Large intestine (tissue), 3 donors: ENCODE data around the gene PLXDC1. TPM values are rescaled to one million over a fixed set of nuclear protein-coding genes. Genes with fewer than 3 reads are reported as not detected.

Experiments
- DNase-seq, 2 donors: peaks; one replicate each; pipeline versions ENCODE4 v3.0.0 to v3.0.0-alpha.2; 2013
- H3K27ac ChIP-seq: one replicate; pipeline ENCODE4 v1.5.1; 2013; ENCODE audit warnings: low read length
- H3K27me3 ChIP-seq: 2 replicates; pipeline ENCODE4 v1.6.1; 2013; ENCODE audit warnings: low read length; ENCODE audit not compliant: control insufficient read depth, insufficient read depth
- H3K36me3 ChIP-seq: 2 replicates; pipeline ENCODE4 v1.6.1; 2013; ENCODE audit warnings: low read length; ENCODE audit not compliant: control insufficient read depth, insufficient read depth
- H3K4me1 ChIP-seq: one replicate; pipeline ENCODE4 v1.6.1; 2013; ENCODE audit warnings: low read length; ENCODE audit not compliant: control insufficient read depth, insufficient read depth
- H3K4me3 ChIP-seq: one replicate; pipeline ENCODE4 v1.5.1; 2013; ENCODE audit warnings: low read length
- H3K9me3 ChIP-seq: one replicate; pipeline ENCODE4 v1.6.1; 2013; ENCODE audit warnings: mild to moderate bottlenecking, low read depth, low read length, moderate library complexity; ENCODE audit not compliant: control insufficient read depth
- WGBS: methylation state at CpG from one replicate; pipeline ENCODE4 v1.1.5; 2013; ENCODE audit warnings: low lambda C conversion rate; ENCODE audit not compliant: insufficient coverage; 5-methylcytosine and 5-hydroxymethylcytosine counted together
- polyA plus RNA-seq: library from polyadenylated mRNA; unstranded; fragments of 120-200 nt; gene quantifications from one replicate; pipeline ENCODE4 v1.2.1, GENCODE V29; 2013

The PLXDC1 gene
- polyA plus RNA-seq, 1 donor = 4.1 TPM

DNA sequence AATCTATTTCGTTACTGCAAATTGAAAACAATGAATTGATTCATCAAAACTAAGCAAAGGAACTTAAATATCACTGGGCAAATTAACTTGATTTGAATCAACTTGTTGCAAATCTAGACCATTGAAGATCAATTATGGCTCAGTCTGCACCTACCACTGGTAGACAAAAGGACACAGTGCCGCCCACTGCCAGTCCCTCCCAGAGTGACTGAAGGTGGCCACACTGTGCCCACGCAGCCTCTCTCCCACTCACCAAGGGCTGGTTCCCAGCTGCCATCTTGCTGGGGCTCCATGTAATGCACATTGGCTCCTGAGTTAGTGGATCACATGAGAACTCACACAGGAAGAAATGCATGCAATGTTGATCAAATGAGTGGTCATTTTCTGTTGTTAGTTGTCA lies 78.1 kb downstream of the PLXDC1 start:
- Histone ChIP-seq H3K9me3 (no peaks in the 10 kb centered on the region), H3K36me3 (no peaks in the 10 kb centered on the region), H3K27me3 (no peaks in the 10 kb centered on the region), H3K27ac (no peak overlapping the region), H3K4me3 (no peak overlapping the region), H3K4me1 (peaks cover 5% of the 10 kb centered on the region)
- no CpG with 5 or more reads among the region's 3 CpGs for WGBS
- DNase-seq = no peak

DNA sequence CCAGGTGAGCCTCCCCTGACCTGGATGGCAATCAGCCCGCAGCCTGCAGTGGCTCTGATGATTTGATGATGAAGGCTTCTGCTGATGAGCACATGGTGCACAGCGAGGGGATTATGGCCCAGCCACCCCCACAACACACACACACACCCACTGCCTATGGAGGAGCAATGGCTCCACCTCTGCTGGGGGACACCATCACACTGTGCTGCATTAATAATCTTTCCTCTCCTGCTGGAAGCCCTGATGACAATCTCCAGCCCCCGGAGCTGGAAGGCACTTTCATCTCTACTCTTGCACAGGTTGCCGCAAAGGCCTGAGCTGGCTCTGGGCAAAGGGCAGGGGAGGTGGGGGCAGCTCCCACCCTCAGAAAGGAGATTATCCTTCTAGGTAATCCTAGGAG lies 79.9 kb downstream of the PLXDC1 start:
- Histone ChIP-seq H3K9me3 (no peaks in the 10 kb centered on the region), H3K4me1 (peaks cover 5% of the 10 kb centered on the region), H3K27me3 (no peaks in the 10 kb centered on the region), H3K4me3 (no peak overlapping the region), H3K27ac (no peak overlapping the region), H3K36me3 (no peaks in the 10 kb centered on the region)
- DNase-seq = no peak
- no CpG with 5 or more reads among the region's 4 CpGs for WGBS

DNA sequence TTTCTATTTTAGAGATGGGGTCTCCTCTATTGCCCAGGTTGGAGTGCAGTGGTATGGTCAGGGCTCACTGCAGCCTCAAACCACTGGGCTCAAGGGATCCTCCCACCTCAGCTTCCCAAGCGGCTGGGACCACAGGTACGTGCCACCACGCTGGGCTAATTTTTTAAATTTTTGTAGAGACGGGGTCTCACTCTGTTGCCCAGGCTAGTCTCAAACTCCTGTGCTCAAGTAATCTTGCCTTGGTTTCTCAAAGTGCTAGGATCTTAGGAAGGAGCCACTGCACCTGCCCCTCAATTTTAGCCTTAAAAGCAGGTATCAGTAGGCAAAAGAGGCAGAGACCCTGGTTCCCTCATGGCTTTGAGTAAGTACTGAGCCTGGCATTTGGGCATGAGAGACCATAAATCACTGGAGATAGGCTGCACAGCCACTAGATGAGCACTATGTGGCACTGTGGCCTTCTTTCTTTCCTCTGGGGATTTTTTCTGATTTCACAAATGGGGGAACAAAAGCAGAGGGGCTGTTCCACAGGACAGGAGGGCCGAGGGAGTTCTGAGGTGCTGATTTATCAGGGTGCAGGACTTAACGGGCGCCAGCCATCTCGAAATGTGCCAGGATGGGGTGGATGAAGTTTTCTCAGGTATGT lies 82.2 kb downstream of the PLXDC1 start:
- no CpG with 5 or more reads among the region's 8 CpGs for WGBS

DNA sequence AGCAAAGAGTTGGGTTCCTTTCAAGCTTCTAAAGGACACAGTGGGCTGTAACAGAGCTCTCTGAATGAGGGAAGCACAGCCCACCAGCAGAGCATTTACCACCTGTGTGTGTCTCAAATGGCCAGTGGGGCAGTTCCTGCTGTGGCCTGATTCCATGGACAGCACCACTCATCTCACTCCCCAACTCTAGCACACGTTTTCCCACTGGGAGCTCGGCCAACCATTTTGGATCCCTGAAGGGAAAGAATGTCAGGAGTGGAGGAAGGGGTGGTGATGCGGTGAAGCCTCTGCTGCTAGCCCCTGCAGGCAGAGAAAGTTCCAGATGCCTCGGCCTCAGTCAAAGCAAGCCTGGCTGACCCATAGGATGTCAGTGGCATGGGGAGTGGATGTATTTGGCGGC lies 86.6 kb downstream of the PLXDC1 start:
- no peak overlapping the region for H3K4me3 ChIP-seq
- H3K4me1 ChIP-seq = no peaks in the 10 kb centered on the region
- no peak overlapping the region for H3K27ac ChIP-seq
- H3K27me3 ChIP-seq = no peaks in the 10 kb centered on the region
- no peaks in the 10 kb centered on the region for H3K36me3 ChIP-seq
- no peak for DNase-seq
- no CpG with 5 or more reads among the region's 5 CpGs for WGBS
- no peaks in the 10 kb centered on the region for H3K9me3 ChIP-seq

More for the DNA sequence above, 82.2 kb downstream of the PLXDC1 start:
- H3K4me3 ChIP-seq = no peak overlapping the region
- H3K27ac ChIP-seq = no peak overlapping the region
- no peaks in the 10 kb centered on the region for H3K9me3 ChIP-seq
- H3K36me3 ChIP-seq = no peaks in the 10 kb centered on the region
- no peaks in the 10 kb centered on the region for H3K27me3 ChIP-seq
- DNase-seq = peak; percentile 15 to 17
- peaks cover under 1% of the 10 kb centered on the region for H3K4me1 ChIP-seq

DNA sequence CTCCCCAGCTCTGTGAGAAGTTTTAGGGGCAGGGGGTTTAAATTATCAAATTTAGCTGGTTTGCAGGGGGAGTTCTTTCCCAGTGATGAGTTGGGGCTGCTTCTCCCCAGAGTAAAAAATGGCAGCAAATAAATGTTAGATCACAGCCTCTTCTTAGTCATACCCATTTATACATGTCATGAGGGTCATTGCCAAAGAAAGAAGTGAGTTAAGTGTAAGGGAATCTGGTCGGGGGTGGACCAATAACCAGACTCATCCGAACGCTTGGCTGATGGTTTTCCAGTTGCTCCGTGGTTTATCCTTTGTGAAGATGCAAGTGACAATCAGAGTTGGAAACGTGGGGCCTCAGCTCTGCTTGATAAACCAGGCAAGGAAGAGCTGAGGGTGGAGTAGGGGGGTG lies 87.1 kb downstream of the PLXDC1 start:
- Histone ChIP-seq H3K9me3 (no peaks in the 10 kb centered on the region), H3K36me3 (no peaks in the 10 kb centered on the region), H3K27ac (no peak overlapping the region), H3K4me3 (no peak overlapping the region), H3K4me1 (no peaks in the 10 kb centered on the region), H3K27me3 (no peaks in the 10 kb centered on the region)
- WGBS = no CpG with 5 or more reads among the region's 5 CpGs
- no peak for DNase-seq

DNA sequence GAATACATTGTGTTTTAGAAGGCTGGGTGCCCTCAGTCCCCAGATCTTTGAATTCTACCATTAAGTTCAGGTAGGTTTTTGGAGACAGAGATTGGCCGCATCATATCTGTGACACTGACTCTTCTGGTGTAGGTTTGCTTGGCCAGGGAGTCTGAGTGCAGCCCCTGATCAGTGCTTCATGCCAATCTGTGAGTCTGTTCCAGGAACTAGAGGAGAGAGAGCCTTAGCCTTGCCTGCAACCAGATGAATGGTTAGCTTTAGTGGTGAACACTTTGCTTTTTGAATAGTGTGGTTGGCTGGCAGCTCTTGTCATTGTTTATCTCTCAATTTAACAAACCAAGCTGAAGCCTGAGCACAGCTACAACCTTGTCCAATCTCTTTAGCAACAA lies 87.8 kb downstream of the PLXDC1 start:
- H3K36me3 ChIP-seq = no peaks in the 10 kb centered on the region
- H3K27ac ChIP-seq = no peak overlapping the region
- no CpG with 5 or more reads among the region's 1 CpG for WGBS
- no peaks in the 10 kb centered on the region for H3K4me1 ChIP-seq
- H3K27me3 ChIP-seq = no peaks in the 10 kb centered on the region
- no peak for DNase-seq
- H3K9me3 ChIP-seq = no peaks in the 10 kb centered on the region
- H3K4me3 ChIP-seq = no peak overlapping the region

DNA sequence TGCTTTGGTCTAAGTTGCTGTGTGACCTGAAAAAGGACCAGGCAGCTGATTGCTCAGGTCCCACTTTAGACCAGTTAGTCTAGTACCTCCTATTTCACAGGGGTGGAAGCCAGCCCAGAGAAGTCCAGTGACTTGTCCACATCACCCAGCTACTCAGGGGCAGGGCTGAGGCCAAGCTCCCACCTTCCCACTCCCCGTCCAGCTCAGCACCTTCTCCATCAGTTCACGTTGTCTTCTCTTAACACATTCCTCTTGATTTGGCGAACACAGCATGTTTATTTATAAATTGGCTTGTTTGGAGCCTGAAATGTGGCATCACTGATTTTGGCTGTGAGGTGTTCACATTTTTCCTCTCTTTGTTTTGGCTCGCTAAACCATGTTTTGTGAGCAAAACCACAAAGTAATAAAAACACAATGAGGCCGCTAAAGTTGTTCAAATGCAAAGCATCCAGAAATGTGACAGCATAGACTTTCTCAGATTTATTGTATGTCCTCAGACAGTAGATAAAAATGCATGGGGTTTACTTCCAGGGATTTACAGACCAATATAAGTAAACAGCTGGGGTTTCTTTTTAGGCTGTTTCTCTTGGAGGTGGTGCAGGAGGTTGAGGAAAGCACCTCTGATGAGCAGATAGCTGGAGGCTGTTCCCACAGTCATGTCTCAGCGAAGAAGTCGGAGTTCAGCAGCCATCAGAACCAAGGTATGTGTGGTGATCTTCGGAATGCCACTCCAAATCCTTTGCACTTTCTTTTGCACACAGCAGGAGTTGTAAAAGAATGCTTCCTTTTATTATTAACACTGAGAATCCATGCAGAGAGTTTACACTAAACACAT lies 88.4 kb downstream of the PLXDC1 start:
- H3K36me3 ChIP-seq = no peaks in the 10 kb centered on the region
- H3K27ac ChIP-seq = no peak overlapping the region
- no peaks in the 10 kb centered on the region for H3K27me3 ChIP-seq
- no peak for DNase-seq
- WGBS = 0% methylated on average over 2 of the region's 8 CpGs
- no peaks in the 10 kb centered on the region for H3K4me1 ChIP-seq
- H3K9me3 ChIP-seq = no peaks in the 10 kb centered on the region
- H3K4me3 ChIP-seq = no peak overlapping the region

DNA sequence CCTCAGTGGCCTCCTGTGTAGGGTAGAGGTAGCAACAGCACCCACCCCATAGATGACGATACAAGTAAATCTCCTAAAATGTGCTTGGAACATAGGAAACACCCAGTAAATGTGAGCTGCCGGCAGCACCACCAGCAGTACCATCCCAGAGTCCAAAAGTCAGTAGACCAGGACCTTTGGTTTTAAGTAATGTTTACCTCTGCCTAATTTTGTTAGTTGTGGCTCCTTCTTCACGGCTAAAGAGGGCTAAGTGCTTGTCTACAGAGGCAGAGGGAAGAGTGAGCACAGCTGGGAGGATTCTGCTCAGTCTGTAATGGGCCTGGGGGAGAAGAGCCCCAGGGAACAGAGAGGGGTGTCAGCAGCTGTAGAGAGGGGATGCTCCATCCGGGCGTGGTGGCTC lies 92.9 kb downstream of the PLXDC1 start:
- WGBS = no CpG with 5 or more reads among the region's 5 CpGs

DNA sequence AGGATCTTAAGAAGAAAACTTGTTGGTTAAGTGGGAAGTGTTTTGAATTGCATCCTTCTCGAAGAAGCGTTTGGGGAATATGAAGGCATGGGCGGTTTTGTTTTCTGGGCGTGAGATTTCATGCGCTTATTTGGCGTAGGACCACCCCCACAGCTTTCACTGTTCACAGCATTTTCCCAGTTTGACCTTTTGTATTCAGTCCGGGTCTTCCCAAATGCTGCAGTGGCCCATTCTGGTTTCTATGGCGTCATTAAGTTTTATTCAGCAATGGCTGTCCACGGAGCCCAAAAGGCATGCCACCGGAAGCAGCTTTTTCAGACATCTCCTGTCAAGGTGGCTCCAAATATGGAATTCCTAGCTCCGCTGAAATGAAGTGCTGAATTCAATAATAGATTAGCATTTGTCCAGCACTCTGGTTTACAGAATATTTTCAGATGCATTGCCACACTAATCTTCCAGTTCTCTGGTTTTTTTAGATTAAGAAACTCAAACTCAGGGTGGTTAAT lies 93.7 kb downstream of the PLXDC1 start:
- no peaks in the 10 kb centered on the region for H3K27me3 ChIP-seq
- H3K36me3 ChIP-seq = no peaks in the 10 kb centered on the region
- no peak overlapping the region for H3K4me3 ChIP-seq
- H3K27ac ChIP-seq = no peak overlapping the region
- no peaks in the 10 kb centered on the region for H3K9me3 ChIP-seq
- DNase-seq = no peak
- H3K4me1 ChIP-seq = no peaks in the 10 kb centered on the region
- no CpG with 5 or more reads among the region's 11 CpGs for WGBS

More for the DNA sequence above, 92.9 kb downstream of the PLXDC1 start:
- H3K4me1 ChIP-seq = no peaks in the 10 kb centered on the region
- no peak for DNase-seq
- no peaks in the 10 kb centered on the region for H3K36me3 ChIP-seq
- no peak overlapping the region for H3K4me3 ChIP-seq
- no peak overlapping the region for H3K27ac ChIP-seq
- no peaks in the 10 kb centered on the region for H3K27me3 ChIP-seq
- H3K9me3 ChIP-seq = no peaks in the 10 kb centered on the region

DNA sequence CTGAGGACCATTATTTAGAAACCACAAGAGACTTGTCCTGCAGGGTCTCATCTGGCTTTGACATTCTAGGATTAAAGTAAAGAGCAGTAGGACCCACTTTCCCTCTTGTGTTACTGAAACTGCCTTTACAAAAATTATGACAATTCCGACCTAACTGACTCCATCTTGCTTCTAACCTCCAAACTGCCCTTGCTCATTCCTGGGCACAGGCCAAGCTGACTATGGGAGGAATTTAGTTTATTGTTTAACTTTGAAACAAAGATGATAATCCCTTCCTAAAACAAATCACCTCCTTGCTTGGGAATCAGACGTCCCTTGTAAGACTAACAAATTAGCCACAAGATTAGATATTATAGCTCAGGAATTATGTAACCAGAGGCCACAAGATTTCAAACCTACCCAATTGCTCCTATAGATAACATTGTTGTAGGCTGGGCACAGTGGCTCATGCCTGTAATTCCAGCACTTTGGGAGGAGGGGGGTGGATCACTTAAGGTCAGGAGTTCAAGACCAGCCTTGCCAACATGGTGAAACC lies 97.3 kb downstream of the PLXDC1 start:
- DNase-seq = peak in 1 of 2 donors; percentile 37
- Histone ChIP-seq H3K4me3 (no peak overlapping the region), H3K36me3 (no peaks in the 10 kb centered on the region), H3K27ac (no peak overlapping the region), H3K9me3 (no peaks in the 10 kb centered on the region), H3K4me1 (no peaks in the 10 kb centered on the region), H3K27me3 (no peaks in the 10 kb centered on the region)
- WGBS = no CpG with 5 or more reads among the region's 2 CpGs
